IMR-90 (cell line): ENCODE data around the gene TNFRSF25. TPM values are rescaled to one million over a fixed set of nuclear protein-coding genes. Genes with fewer than 3 reads are reported as not detected.

Experiments
- ATAC-seq: fragments of 200-7000 bp; cut with Tn5 transposase; 2 replicates; pipeline ENCODE4 v1.9.1; 2020; ENCODE audit warnings: low read depth, mild to moderate bottlenecking, moderate library complexity
- BruUV-seq: library from RNA; stranded (reverse); fragments of 400-500 nt; replicated peaks from 2 replicates; lab custom pipeline; 2021; lab: Mats Ljungman, UMichigan
- CTCF ChIA-PET: fragments of 300-600 bp; formaldehyde crosslinking; extraction: SDS; loops from one replicate; lab custom pipeline; 2021; ENCODE audit warnings: antibody characterized with exemption; lab: Yijun Ruan, JAX
- POLR2A ChIA-PET: fragments of 300-600 bp; sonication (Branson Sonifier 250); formaldehyde crosslinking; loops from one replicate; lab custom pipeline; 2022; ENCODE audit warnings: antibody characterized with exemption; ENCODE audit not compliant: unreplicated experiment; lab: Charles Lee
- DNase-seq: peaks from one replicate; pipeline ENCODE4 v3.0.0; 2013
- H2AFZ ChIP-seq: replicated peaks from 2 replicates; pipeline ENCODE3; 2013; ENCODE audit warnings: low read length, mild to moderate bottlenecking; ENCODE audit not compliant: poor library complexity
- H2AK5ac ChIP-seq: 2 replicates; pipeline ENCODE4 v1.6.1; 2013; ENCODE audit warnings: low read depth, low read length, inconsistent platforms
- H2AK9ac ChIP-seq: replicated peaks from 2 replicates; pipeline ENCODE3; 2013; ENCODE audit warnings: mild to moderate bottlenecking, low read depth, low read length, moderate library complexity; ENCODE audit not compliant: poor library complexity
- H2BK120ac ChIP-seq: 2 replicates; pipeline ENCODE4 v1.6.1; 2013; ENCODE audit warnings: low read depth, low read length, inconsistent platforms
- H2BK15ac ChIP-seq: 3 replicates; pipeline ENCODE4 v1.6.1; 2013; ENCODE audit warnings: low read depth, low read length, inconsistent platforms
- H2BK20ac ChIP-seq: 2 replicates; pipeline ENCODE4 v1.6.1; 2013; ENCODE audit warnings: low read depth, mild to moderate bottlenecking, inconsistent platforms, low read length, moderate library complexity
- H2BK5ac ChIP-seq: 2 replicates; pipeline ENCODE4 v1.6.1; 2013; ENCODE audit warnings: mild to moderate bottlenecking, low read depth, low read length, inconsistent platforms; ENCODE audit not compliant: poor library complexity, severe bottlenecking
- H3K14ac ChIP-seq: replicated peaks from 2 replicates; pipeline ENCODE4 v1.6.1; 2013; ENCODE audit warnings: low read depth, low read length, inconsistent platforms
- H3K18ac ChIP-seq: 2 replicates; pipeline ENCODE4 v1.6.1; 2013; ENCODE audit warnings: low read depth, low read length, control low read depth
- H3K23ac ChIP-seq: 2 replicates; pipeline ENCODE4 v1.6.1; 2013; ENCODE audit warnings: low read depth, low read length, inconsistent platforms
- H3K27ac ChIP-seq: 2 replicates; pipeline ENCODE4 v1.5.1; 2013; ENCODE audit warnings: mild to moderate bottlenecking, control low read depth, low read length; ENCODE audit not compliant: insufficient read depth
- H3K27me3 ChIP-seq: 2 replicates; pipeline ENCODE4 v1.6.1; 2013; ENCODE audit warnings: low read length; ENCODE audit not compliant: control insufficient read depth, insufficient read depth
- H3K36me3 ChIP-seq: 2 replicates; pipeline ENCODE4 v1.6.1; 2013; ENCODE audit warnings: low read length, mixed read lengths; ENCODE audit not compliant: control insufficient read depth, insufficient read depth
- H3K4ac ChIP-seq: 2 replicates; pipeline ENCODE4 v1.6.1; 2013; ENCODE audit warnings: low read depth, low read length, inconsistent platforms
- H3K4me1 ChIP-seq: 2 replicates; pipeline ENCODE4 v1.6.1; 2013; ENCODE audit warnings: low read length, mixed read lengths; ENCODE audit not compliant: control insufficient read depth, insufficient read depth
- H3K4me2 ChIP-seq: 2 replicates; pipeline ENCODE4 v1.6.1; 2013; ENCODE audit warnings: low read depth, mild to moderate bottlenecking, control low read depth, low read length, moderate library complexity
- H3K4me3 ChIP-seq: 2 replicates; pipeline ENCODE4 v1.5.1; 2013; ENCODE audit warnings: low read depth, mild to moderate bottlenecking, control low read depth, low read length, moderate library complexity; ENCODE audit not compliant: insufficient read depth
- H3K56ac ChIP-seq: 2 replicates; pipeline ENCODE4 v1.6.1; 2013; ENCODE audit warnings: low read length, inconsistent platforms; ENCODE audit not compliant: insufficient read depth; ENCODE audit errors: extremely low read depth
- H3K79me1 ChIP-seq, 2 experiments: 2 replicates each; pipeline ENCODE4 v1.6.1; 2013; ENCODE audit warnings: low read length in 2 of 2, inconsistent platforms in 1 of 2, low read depth in 1 of 2
- H3K9ac ChIP-seq: 2 replicates; pipeline ENCODE4 v1.6.1; 2013; ENCODE audit warnings: low read depth, low read length, control low read depth
- H3K9me1 ChIP-seq: 2 replicates; pipeline ENCODE4 v1.6.1; 2013; ENCODE audit warnings: low read length, inconsistent platforms; ENCODE audit not compliant: insufficient read depth
- H3K9me3 ChIP-seq: 2 replicates; pipeline ENCODE4 v1.6.1; 2013; ENCODE audit warnings: low read length; ENCODE audit not compliant: control insufficient read depth, insufficient read depth
- H4K20me1 ChIP-seq: 2 replicates; pipeline ENCODE4 v1.6.1; 2013; ENCODE audit warnings: low read length, inconsistent platforms; ENCODE audit not compliant: insufficient read depth
- H4K5ac ChIP-seq: 2 replicates; pipeline ENCODE4 v1.6.1; 2013; ENCODE audit warnings: mild to moderate bottlenecking, low read depth, low read length, control low read depth
- H4K8ac ChIP-seq, 2 experiments: 2 replicates each; pipeline ENCODE4 v1.6.1; 2013; ENCODE audit warnings: low read depth in 2 of 2, low read length in 2 of 2, control low read depth in 1 of 2, inconsistent platforms in 1 of 2
- H4K91ac ChIP-seq: 2 replicates; pipeline ENCODE4 v1.6.1; 2013; ENCODE audit warnings: low read depth, low read length, inconsistent platforms; ENCODE audit not compliant: insufficient read depth
- BHLHE40 ChIP-seq: fragments of 150-350 bp; IDR thresholded peaks from 2 replicates; pipeline ENCODE4 v1.6.1; 2016; ENCODE audit warnings: mild to moderate bottlenecking, low read depth, low read length
- ELK1 ChIP-seq: fragments of 150-350 bp; IDR thresholded peaks from 2 replicates; pipeline ENCODE4 v1.6.1; 2016; ENCODE audit warnings: low read depth, mild to moderate bottlenecking, low read length, moderate library complexity, borderline replicate concordance
- MAFK ChIP-seq: IDR thresholded peaks from 2 replicates; pipeline ENCODE4 v1.6.1; 2012; ENCODE audit warnings: low read depth, low read length, improper control_type of control experiment
- MXI1 ChIP-seq: IDR thresholded peaks from 2 replicates; pipeline ENCODE4 v1.6.1; 2012; ENCODE audit warnings: low read depth, mild to moderate bottlenecking, low read length, moderate library complexity, borderline replicate concordance
- NFE2L2 ChIP-seq: fragments of 150-350 bp; IDR thresholded peaks from 2 replicates; pipeline ENCODE4 v1.6.1; 2016; ENCODE audit warnings: low read depth, mild to moderate bottlenecking, low read length
- POLR2A ChIP-seq: IDR thresholded peaks from 2 replicates; pipeline ENCODE4 v1.6.1; 2012; ENCODE audit warnings: mild to moderate bottlenecking, low read depth, low read length
- WGBS, 2 experiments: methylation state at CpG; one replicate each; pipeline versions ENCODE4 v1.1.5 to v1.1.7; 2013; ENCODE audit warnings: missing lambda C conversion rate in 2 of 2; ENCODE audit not compliant: insufficient read length in 1 of 2; ENCODE audit errors: extremely low coverage in 2 of 2; 5-methylcytosine and 5-hydroxymethylcytosine counted together
- dilution Hi-C: fragments of 300-500 bp; cut with HindIII; formaldehyde crosslinking; loops from one replicate; pipeline ENCODE4 v1.14.3; 2018; ENCODE audit warnings: low sequenced_read_pairs; ENCODE audit not compliant: unreplicated experiment
- in situ Hi-C: fragments of 300-500 bp; cut with MboI; formaldehyde crosslinking; loops from 3 replicates; pipeline ENCODE4 v1.14.3; 2019; ENCODE audit warnings: low sequenced_read_pairs, inconsistent platforms, mixed read lengths
- intact Hi-C: fragments of 100-400 bp; cut with micrococcal nuclease; formaldehyde crosslinking; loops from 2 replicates; pipeline ENCODE4 v1.10.0; 2022
- microRNA-seq, 2 experiments: library from miRNA; stranded (forward) in 1 of 2; unstranded in 1 of 2; fragments of 10-50 nt in 1 of 2; fragments of <30 nt in 1 of 2; gene quantifications in 1 of 2; microRNA quantifications in 1 of 2; one replicate each; pipeline versions ENCODE3 to v1.1.0; 2013 to 2020; ENCODE audit not compliant: insufficient read depth in 1 of 2, insufficient read length in 1 of 2, unreplicated experiment in 1 of 2
- polyA plus RNA-seq, 3 experiments: library from polyadenylated mRNA; depleted of rRNA; stranded (reverse); fragments of >200 nt; gene quantifications; 2 replicates each; pipeline ENCODE4 v1.2.3, GENCODE V29; 2012; ENCODE audit warnings: low replicate concordance in 1 of 3
- small RNA-seq, 5 experiments: library from RNA; depleted of rRNA; stranded (forward); fragments of <200 nt; gene quantifications; one replicate each; pipeline ENCODE3, GENCODE V24; 2012
- total RNA-seq: library from RNA; depleted of rRNA; stranded (reverse); fragments of >200 nt; gene quantifications from 2 replicates; pipeline ENCODE4 v1.2.3, GENCODE V29; 2012; rRNA removed

The TNFRSF25 gene
- total and polyA plus RNA-seq, 2 of the 4 experiments (the other 2 are of a cell fraction), result 1.3 to 11.2 TPM

GRCh38 chr1:6414443-6414844 lies 51.5 kb downstream of the TNFRSF25 start (continued):
- peak; percentile 52; the same call in 1 of the 2 replicates for TF ChIP-seq MXI1

GRCh38 chr1:6412896-6413295 lies 53.1 kb downstream of the TNFRSF25 start:
- peaks cover 3% of the 10 kb centered on the region; the same call in 1 of the 2 replicates for H3K9me1 ChIP-seq
- intact Hi-C loops, result loop anchor here (2.0 kb wide), 1 partner anchor 54 kb away; no protein-coding TSS in a partner anchor

More at GRCh38 chr1:6412896-6413295, 53.1 kb downstream of the TNFRSF25 start:
- Histone ChIP-seq H4K8ac (no peak overlapping the region), H3K4me1 (peaks cover 2% of the 10 kb centered on the region), H3K4me2 (no peak overlapping the region), H3K18ac (no peak overlapping the region), H4K91ac (no peak overlapping the region), H3K4me3 (no peak overlapping the region), H4K20me1 (no peaks in the 10 kb centered on the region; the same call in 1 of the 2 replicates), H3K27ac (no peak overlapping the region), H3K27me3 (peaks cover 34% of the 10 kb centered on the region), H3K9ac (no peak overlapping the region), H2BK5ac (no peak overlapping the region), H3K79me1 (no peaks in the 10 kb centered on the region), H2AFZ (peak overlapping the region; percentile 49), H3K56ac (no peak overlapping the region), H3K14ac (no peak overlapping the region), H4K5ac (no peak overlapping the region), H3K9me3 (no peaks in the 10 kb centered on the region), H3K4ac (no peak overlapping the region), H2AK5ac (no peak overlapping the region; the same call in 1 of the 2 replicates), H2BK120ac (no peak overlapping the region), H3K36me3 (no peaks in the 10 kb centered on the region), H3K23ac (no peak overlapping the region), H2AK9ac (no peak overlapping the region), H2BK20ac (no peak overlapping the region), H2BK15ac (no peak overlapping the region)
- no peak for DNase-seq
- TF ChIP-seq POLR2A (no peak), ELK1 (no peak), BHLHE40 (no peak), NFE2L2 (no peak), MAFK (no peak)
- BruUV-seq, result no TSS peak
- ChIA-PET CTCF (interaction anchor here (1.1 kb wide), 1 partner anchor 8 kb away, joined by 3 read pairs; no protein-coding TSS in a partner anchor), POLR2A (no interaction called here)
- ATAC-seq, result peak; percentile 36
- dilution Hi-C loops, result no loop called here
- in situ Hi-C loops, result no loop called here
- 100% methylated on average over 1 of the region's 6 CpGs; no CpG with 5 or more reads in 1 of the 2 experiments for WGBS, 2 experiments

Small RNA genes within 50 kb of the gene (microRNA-seq; reads per million reads assigned to microRNA genes)
- gene MIR4252, result 0 reads per million in 2 experiments

Small RNA genes within 50 kb of the gene (small RNA-seq; reads per million reads assigned to genes)
- gene MIR4252, result 0 reads per million in 5 experiments

Other genes with a start within 250 kb of the TNFRSF25 start
- gene ICMT, start 230.2 kb downstream of the TNFRSF25 start, total RNA-seq, result 53.9 and 61.7 TPM in 2 replicates
- 36.4 and 37.2 TPM in 2 replicates for gene ICMT, start 230.2 kb downstream of the TNFRSF25 start, polyA plus RNA-seq (2012; rRNA removed)
- gene HES3, start 222.0 kb downstream of the TNFRSF25 start, total RNA-seq, result not detected in 2 replicates
- not detected in 2 replicates for gene HES3, start 222.0 kb downstream of the TNFRSF25 start, polyA plus RNA-seq (2012; rRNA removed)
- 1.7 and 1.8 TPM in 2 replicates for gene GPR153, start 205.1 kb downstream of the TNFRSF25 start, total RNA-seq
- 5.2 and 6.5 TPM in 2 replicates for gene GPR153, start 205.1 kb downstream of the TNFRSF25 start, polyA plus RNA-seq (2012; rRNA removed)
- 48.9 and 51.6 TPM in 2 replicates for gene ACOT7, start 72.4 kb downstream of the TNFRSF25 start, total RNA-seq
- gene ACOT7, start 72.4 kb downstream of the TNFRSF25 start, polyA plus RNA-seq (2012; rRNA removed), result 242 and 271 TPM in 2 replicates
- gene HES2, start 46.3 kb downstream of the TNFRSF25 start, total RNA-seq, result not detected in 2 replicates
- not detected in 2 replicates for gene HES2, start 46.3 kb downstream of the TNFRSF25 start, polyA plus RNA-seq (2012; rRNA removed)
- under 0.01 TPM in 1 of 2 replicates, not detected in the other for gene ESPN, start 41.4 kb downstream of the TNFRSF25 start, total RNA-seq
- gene ESPN, start 41.4 kb downstream of the TNFRSF25 start, polyA plus RNA-seq (2012; rRNA removed), result 0.02 and 0.03 TPM in 2 replicates
- 4.8 and 5.0 TPM in 2 replicates for gene PLEKHG5, start 25.5 kb upstream of the TNFRSF25 start, total RNA-seq
- gene PLEKHG5, start 25.5 kb upstream of the TNFRSF25 start, polyA plus RNA-seq (2012; rRNA removed), result 11.6 and 13.7 TPM in 2 replicates
- 19.2 and 21.4 TPM in 2 replicates for gene NOL9, start 88.3 kb upstream of the TNFRSF25 start, total RNA-seq
- gene NOL9, start 88.3 kb upstream of the TNFRSF25 start, polyA plus RNA-seq (2012; rRNA removed), result 12.4 and 13.0 TPM in 2 replicates
- gene TAS1R1, start 89.1 kb upstream of the TNFRSF25 start, total RNA-seq, result not detected in 2 replicates
- gene TAS1R1, start 89.1 kb upstream of the TNFRSF25 start, polyA plus RNA-seq (2012; rRNA removed), result 0.05 and 0.10 TPM in 2 replicates
- gene ZBTB48, start 113.8 kb upstream of the TNFRSF25 start, total RNA-seq, result 9.3 and 10.3 TPM in 2 replicates
- gene ZBTB48, start 113.8 kb upstream of the TNFRSF25 start, polyA plus RNA-seq (2012; rRNA removed), result 17.5 and 19.7 TPM in 2 replicates
- gene KLHL21, start 136.7 kb upstream of the TNFRSF25 start, total RNA-seq, result 12.0 and 14.2 TPM in 2 replicates
- 36.7 and 37.4 TPM in 2 replicates for gene KLHL21, start 136.7 kb upstream of the TNFRSF25 start, polyA plus RNA-seq (2012; rRNA removed)
- 7.3 and 9.4 TPM in 2 replicates for gene PHF13, start 147.6 kb upstream of the TNFRSF25 start, total RNA-seq
- gene PHF13, start 147.6 kb upstream of the TNFRSF25 start, polyA plus RNA-seq (2012; rRNA removed), result 7.6 and 9.8 TPM in 2 replicates
- gene THAP3, start 158.7 kb upstream of the TNFRSF25 start, total RNA-seq, result 13.9 and 14.2 TPM in 2 replicates
- 14.9 and 16.0 TPM in 2 replicates for gene THAP3, start 158.7 kb upstream of the TNFRSF25 start, polyA plus RNA-seq (2012; rRNA removed)
- 38.7 and 41.7 TPM in 2 replicates for gene DNAJC11, start 235.6 kb upstream of the TNFRSF25 start, total RNA-seq
- 47.8 and 48.5 TPM in 2 replicates for gene DNAJC11, start 235.6 kb upstream of the TNFRSF25 start, polyA plus RNA-seq (2012; rRNA removed)